Activated CD4-positive, alpha-beta T cell treated with anti-CD3 and anti-CD28 coated beads, Interleukin-2, amount 50 U/mL, for 24 hours (primary cell): ENCODE results near the gene PHAF1.

Source experiments
- DNase-seq, 2 donors: peaks; one replicate each; pipeline ENCODE4 v3.0.0-alpha.2; 2020; ENCODE audit warnings: low read depth in 1 of 2, low spot score in 1 of 2

PHAF1 gene

DNA sequence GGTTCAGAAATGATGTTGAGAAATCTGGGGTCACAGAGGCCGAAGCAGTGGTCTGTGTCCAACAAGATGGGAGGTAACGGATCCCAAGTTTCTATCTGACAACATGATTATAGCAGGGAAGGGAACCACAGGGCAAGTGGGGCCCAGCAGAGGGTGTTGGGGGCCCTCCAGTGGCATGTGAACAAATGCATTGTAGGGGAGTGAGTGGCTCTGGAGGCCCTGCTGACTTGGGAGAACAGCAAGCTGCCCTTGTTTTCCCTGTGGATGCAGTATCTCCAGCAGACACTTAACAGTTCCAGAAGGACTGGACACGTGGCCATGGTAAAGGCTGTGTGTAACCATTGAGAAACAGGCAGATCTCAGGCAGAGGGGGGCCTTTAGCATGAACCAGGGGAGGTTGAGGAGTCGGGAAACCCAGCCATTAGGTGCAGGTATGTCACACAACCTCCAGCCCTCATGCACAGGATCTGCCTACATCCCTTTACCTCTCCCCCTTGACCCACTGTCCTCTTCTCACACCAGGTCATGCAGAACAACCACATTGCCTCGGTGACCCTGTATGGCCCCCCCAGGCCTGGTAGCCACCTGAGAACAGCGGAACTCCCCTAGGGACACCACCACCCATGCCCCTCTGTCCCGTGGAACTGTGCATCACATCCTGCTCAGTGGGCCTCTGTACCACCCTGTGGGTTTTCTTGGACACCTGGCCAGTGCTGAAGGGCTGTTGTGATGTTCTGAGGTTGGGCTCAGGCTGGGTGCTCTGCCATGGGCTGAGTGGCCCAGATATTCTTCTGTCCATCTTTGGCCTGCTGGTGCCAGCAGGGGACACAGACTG, 37.0 kb downstream of the PHAF1 start:
- DNase-seq = no peak

GRCh38 chr16:67147437-67148140, 37.8 kb downstream of the PHAF1 start:
- no peak for DNase-seq

- DNase-seq = no peak
Observed at GRCh38 chr16:67148221-67148620, 38.5 kb downstream of the PHAF1 start.

DNA sequence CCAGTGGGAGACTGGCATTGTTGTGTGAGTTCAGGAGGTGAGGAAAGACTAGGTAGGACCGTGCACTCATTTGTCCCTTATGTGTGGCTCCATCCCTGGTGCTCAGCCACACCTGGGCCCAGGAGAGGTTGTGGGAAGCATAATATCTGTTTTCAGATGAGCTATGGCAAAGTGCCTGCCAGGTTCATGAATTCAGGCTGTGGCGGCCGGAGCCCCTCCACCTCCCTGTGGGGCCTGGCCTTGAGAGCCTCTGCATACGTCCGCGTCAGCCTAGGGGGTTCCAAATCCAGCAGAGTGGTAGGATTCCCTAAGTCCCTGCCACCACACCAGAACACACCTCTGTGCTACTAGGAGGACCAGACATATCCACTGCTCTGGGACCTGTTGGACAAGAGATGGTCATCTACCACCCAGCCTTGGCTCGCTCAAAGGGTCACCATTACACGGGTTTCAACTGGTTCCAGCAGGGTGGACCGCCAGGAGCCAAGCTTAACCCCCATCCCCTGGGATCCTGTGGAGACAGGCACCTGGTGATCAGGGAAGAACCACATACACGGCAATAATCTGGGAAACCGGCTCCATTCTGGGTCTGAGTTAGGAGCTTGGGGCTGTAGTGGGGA, 39.0 kb downstream of the PHAF1 start:
- no peak for DNase-seq

GRCh38 chr16:67149276-67150046, 39.7 kb downstream of the PHAF1 start:
- DNase-seq = no peak

GRCh38 chr16:67150047-67150832, 40.5 kb downstream of the PHAF1 start:
- no peak for DNase-seq

DNA sequence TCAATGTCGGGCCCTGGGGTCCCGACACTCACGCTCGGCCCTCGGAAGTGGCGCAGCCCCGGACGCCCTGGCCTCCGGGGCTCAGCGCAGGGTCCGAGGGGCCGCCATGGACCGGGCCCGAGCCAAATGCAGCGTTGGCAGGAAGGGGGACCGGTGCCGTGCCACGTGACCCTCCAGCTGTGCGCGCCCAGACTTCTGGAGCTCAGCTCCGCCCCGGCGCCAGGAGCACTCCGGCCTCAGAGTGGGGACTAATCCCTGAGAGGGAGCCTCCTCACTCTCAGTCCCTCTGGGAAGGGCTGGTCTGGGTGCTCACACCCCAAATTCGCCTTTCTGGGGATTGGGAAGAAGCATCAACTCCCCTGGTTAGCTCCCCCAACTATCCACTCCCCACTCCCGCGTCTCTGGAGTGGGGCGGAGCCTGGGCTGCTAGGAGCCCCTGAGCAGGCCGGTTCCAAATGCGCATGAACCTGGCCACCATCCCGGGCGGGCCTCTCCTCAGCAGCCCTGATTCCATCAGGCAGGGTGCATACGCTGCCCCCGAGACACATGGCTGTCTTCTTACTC, 41.2 kb downstream of the PHAF1 start, which contains the start of gene B3GNT9:
B3GNT9 (minus strand) TSS at position 166 of the 564 bp plus-strand sequence. CDS start 513 bp downstream, outside the sequence.
- no peak for DNase-seq

- no peak for DNase-seq
Observed at GRCh38 chr16:67151431-67152097, 41.8 kb downstream of the PHAF1 start.

DNA sequence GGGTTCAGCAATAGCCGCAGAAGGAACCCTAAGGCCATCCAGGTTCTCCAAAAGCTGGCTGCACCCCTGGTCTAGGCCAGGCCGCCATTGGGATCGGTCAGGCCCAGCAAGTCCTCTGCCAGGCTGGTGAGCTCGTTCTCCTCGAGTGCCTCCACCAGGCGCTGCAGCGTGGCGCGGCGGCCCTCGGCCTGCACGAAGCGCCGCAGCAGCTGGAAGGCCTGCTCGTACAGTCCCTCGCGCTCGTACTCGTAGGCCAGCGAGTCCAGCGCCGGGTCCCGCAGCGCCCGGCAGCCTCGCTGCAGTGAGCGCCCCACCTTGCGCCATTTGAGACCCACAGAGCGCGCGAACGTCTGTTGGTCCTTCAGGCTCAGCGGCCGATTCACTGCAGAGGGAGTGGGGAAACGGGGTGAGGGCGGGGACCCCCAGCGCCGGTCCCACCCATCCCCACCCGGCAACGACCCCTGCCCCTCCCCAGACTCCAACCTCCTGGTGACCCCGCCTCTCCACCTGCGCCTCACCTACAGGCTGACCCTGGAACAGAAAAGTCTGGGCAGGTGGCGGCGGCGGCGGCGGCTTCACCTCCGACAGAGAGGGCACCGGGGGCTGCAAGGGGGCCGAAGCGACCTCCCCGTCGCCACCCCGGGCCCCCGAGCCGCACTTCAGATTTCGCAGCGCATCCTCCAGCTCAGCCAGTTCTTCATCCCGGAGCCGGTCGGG, 45.0 kb downstream of the PHAF1 start:
- no peak for DNase-seq

GRCh38 chr16:67155295-67156142, 45.8 kb downstream of the PHAF1 start:
- peak; percentile 54 to 67 for DNase-seq

DNA sequence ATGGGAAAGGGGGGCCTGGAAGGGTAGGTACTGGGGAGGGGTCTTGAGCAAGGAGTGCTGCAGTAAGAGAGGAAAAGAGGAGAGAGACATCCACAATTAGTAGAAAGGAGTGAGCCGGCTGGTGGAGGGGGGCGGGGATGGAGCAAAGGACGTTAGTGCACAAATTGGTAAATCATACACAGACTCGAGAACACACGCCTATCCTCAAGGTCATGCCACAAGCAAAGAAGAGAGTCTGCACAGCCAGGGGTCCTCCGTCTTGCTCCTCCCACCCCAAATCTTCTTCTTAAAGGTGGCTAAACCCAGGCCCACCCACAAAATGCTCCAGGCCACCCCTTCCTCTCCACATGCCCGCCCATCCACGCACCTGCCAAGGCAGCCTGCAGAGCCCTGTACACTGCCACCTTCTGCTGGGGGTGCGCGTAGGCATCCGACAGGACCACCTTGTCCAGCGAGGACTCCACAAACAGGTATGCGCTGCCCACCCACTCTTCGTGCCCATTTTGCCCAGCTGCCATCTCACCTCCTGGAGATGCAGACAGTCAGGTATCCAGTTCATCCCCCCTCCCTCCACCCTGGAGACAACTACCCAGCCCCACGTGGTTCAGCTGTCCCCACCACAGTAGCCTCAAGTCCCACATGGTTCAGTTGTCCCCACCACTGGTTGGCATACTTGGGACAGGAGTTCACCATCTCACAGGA, 46.6 kb downstream of the PHAF1 start:
- no peak for DNase-seq

- DNase-seq = no peak
Observed at GRCh38 chr16:67157106-67157748, 47.5 kb downstream of the PHAF1 start.

DNA sequence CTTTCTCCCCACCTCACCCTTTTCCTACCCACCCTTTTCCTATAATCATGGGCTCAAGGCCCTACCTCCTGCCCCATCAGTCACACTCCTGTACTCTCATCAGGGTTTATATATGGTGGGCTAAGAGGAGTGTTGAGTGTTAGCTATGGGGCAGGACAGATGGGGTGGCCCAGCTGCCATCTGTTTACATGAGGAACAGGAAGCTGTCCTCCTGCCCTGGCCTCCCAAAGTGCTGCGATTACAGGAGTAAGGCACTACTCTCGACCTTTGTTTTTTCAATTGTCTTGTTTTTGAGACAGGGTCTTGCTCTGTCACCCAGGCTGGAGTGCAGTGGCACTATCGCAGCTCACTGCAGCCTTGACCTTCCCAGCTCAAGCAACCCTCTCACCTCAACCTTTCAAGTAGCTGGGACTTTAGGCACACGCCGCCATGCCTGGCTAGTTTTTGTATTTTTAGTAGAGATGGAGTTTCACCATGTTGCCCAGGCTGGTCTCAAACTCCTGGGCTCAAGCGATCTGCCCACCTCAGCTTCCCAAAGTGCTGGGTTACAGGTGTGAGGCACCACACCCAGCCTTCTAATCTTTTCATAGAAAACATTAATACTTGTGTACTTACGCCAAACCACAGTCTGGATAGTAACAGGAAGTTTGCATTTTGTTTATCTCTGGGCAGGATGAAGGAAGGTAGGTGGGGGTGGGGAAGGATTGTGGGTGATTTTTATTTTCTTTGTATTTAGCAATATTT, 48.3 kb downstream of the PHAF1 start:
- no peak for DNase-seq

DNA sequence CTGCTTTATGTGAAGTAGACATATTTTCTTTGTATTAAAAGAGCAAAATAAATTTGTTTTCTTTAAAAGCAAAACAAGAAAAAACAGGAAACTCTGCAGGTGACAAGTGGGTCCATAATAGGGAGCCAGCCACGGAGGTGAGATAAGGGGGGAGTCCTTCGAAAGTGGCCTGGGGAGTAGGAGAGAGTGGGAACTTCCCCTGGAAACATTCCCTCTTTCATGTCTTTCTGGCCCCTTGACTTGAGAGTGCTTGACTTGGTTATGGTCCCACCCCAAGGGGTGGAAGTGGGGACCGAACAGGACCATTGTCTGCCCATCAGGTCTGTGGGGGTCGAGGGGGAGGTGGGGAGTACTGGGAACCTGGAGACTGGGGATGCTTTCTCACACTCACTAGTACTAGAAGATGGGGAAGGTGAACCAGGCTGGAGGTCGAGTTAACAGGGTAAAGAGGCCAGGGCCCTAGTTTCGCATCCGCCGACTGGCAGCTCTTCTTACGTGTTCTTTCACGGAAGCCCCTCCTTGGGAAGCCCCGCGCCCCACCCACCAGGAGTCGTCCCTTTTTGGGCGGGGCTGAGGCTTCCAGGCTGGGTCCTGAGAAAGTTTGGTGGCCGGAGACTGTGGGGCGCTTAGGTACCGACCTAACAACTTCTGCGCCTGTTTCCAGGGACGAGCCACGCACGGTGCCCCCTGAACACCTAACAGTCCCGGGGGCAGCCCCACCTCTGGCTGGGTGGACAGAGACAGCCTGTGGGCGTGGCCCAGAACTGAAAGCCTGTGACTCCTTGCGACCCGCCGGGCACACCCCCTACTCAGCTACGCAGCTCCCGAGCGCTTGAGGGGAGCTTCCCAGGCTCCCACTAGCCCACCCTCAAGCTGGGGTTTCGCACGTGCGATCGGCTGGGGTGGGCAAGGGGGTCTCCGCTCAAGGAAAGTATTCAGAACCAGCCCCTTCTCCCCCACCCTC, 49.2 kb downstream of the PHAF1 start:
- DNase-seq = peak; percentile 53 to 64

DNA sequence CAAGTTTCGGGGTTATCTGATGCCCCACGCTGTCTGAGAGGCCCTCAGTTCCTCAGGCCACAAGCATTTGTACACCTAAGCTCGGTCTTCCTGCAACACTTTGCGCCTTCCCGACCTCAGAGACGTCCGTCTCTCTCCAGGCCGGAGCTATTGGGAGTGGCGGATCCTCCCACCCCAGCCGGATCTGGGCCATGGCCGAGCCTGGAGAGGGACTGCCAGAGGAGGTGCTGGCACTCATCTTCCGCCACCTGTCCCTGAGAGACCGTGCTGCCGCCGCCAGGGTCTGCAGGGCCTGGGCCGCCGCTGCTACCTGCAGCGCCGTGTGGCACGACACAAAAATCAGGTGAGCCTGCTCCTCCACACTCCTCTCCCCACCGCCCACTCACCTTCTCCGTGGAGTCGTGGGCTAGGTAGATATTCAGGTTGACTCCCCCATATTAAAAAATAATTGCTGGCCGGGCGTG, 51.9 kb downstream of the PHAF1 start:
- DNase-seq = no peak
